ENCODE results near the gene MPZL2.

The MPZL2 gene

GRCh38 chr11:118207079-118207478 lies 57.0 kb downstream of the MPZL2 start:
- no peaks in the 10 kb centered on the region for H3K27me3 Mint-ChIP-seq
- peak overlapping the region; percentile 87 for H3K27ac Mint-ChIP-seq
- H3K4me1 Mint-ChIP-seq = peaks cover 49% of the 10 kb centered on the region
- CTCF ChIA-PET = interaction anchor here (0.6 kb wide), 1 partner anchor 17 kb away, joined by 3 read pairs; no protein-coding TSS in a partner anchor
- no peaks in the 10 kb centered on the region for H3K9me3 Mint-ChIP-seq
- H3K4me3 Mint-ChIP-seq = no peak overlapping the region
- DNase-seq = no peak
- H3K36me3 Mint-ChIP-seq = peaks cover 63% of the 10 kb centered on the region

- no peaks in the 10 kb centered on the region for H3K27me3 Mint-ChIP-seq
- H3K4me3 Mint-ChIP-seq = peak overlapping the region; percentile 32
- no peaks in the 10 kb centered on the region for H3K9me3 Mint-ChIP-seq
- H3K36me3 Mint-ChIP-seq = peaks cover 57% of the 10 kb centered on the region
- H3K4me1 Mint-ChIP-seq = peaks cover 43% of the 10 kb centered on the region
- H3K27ac Mint-ChIP-seq = peak overlapping the region; percentile 87
- no peak for DNase-seq
- CTCF ChIA-PET = no interaction called here
Measured at GRCh38 chr11:118206391-118207031, 57.6 kb downstream of the MPZL2 start.

- Mint-ChIP-seq H3K36me3 (peaks cover 50% of the 10 kb centered on the region), H3K4me1 (peaks cover 41% of the 10 kb centered on the region), H3K27me3 (no peaks in the 10 kb centered on the region), H3K4me3 (peak overlapping the region; percentile 32), H3K9me3 (no peaks in the 10 kb centered on the region), H3K27ac (peak overlapping the region; percentile 87)
- CTCF ChIA-PET = interaction anchor here (0.6 to 1.0 kb wide), 2 partner anchors 19 to 167 kb away, joined by 3 to 5 read pairs; partner anchors contain the start of gene JAML
- no peak for DNase-seq
Measured at GRCh38 chr11:118205606-118206378, 58.3 kb downstream of the MPZL2 start.
